PFSK-1 (cell line): Measurements from ENCODE around the gene GRM4.

Experiments used
- FOXP2 ChIP-seq: optimal IDR thresholded peaks from 2 replicates; pipeline ENCODE3; 2011; ENCODE audit warnings: borderline replicate concordance, control low read depth, inconsistent platforms; ENCODE audit not compliant: insufficient read depth; ENCODE audit errors: extremely low read length, extremely low read depth
- TAF1 ChIP-seq: IDR thresholded peaks from 2 replicates; pipeline ENCODE4 v1.6.1; 2012; ENCODE audit warnings: low read length, control low read depth, borderline replicate concordance; ENCODE audit not compliant: insufficient read depth

DNA sequence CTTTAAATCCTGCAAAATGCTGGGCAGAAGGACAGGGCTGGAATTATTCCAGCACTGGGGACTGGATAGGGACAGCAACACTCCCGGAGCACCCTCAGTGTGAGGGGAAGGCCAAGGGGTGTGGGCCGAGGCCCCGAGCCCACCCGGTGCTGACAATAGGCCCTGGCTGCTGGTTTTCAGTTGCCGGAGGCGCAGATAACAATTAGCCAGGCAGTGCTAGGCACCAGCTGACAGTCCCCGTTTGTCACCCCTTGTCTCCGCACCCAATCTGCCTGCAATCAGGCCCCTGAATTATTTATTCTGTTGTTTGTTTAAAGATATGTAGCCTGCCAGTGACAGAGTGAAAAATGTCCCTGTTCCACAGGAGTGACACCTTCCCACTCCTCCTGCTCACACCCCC, 120.0 kb downstream of the GRM4 start:
- TF ChIP-seq FOXP2 (no peak), TAF1 (no peak)
